HL-60 (cell line): ENCODE results near the gene GRK6.
A peak's percentile ranks its signal among the peaks of the same experiment; 100 is the strongest.

Experiments used
- DNase-seq, 2 experiments: peaks; one replicate each; pipeline ENCODE4 v3.0.0-alpha.2; 2010 to 2020; ENCODE audit warnings: low read depth in 1 of 2, low spot score in 1 of 2
- H3K27ac ChIP-seq: fragments of 250-450 bp; sonication (Bioruptor Pico); replicated peaks from 2 replicates; pipeline ENCODE4 v1.5.1; 2020; ENCODE audit warnings: mild to moderate bottlenecking, moderate library complexity
- H3K27me3 ChIP-seq: fragments of 250-450 bp; sonication (Bioruptor Pico); 2 replicates; pipeline ENCODE4 v1.5.1; 2021; ENCODE audit warnings: mild to moderate bottlenecking, moderate library complexity; ENCODE audit not compliant: insufficient read depth, poor library complexity, severe bottlenecking
- H3K4me3 ChIP-seq: replicated peaks from 2 replicates; pipeline ENCODE4 v1.5.1; 2011; ENCODE audit warnings: mild to moderate bottlenecking, control low read depth, low read length; ENCODE audit not compliant: insufficient read depth
- GABPA ChIP-seq: IDR thresholded peaks from 2 replicates; pipeline ENCODE4 v1.6.1; 2012; ENCODE audit warnings: low read depth
- POLR2AphosphoS5 ChIP-seq: IDR thresholded peaks from 2 replicates; pipeline ENCODE4 v1.6.1; 2012; ENCODE audit warnings: low read depth
- SPI1 ChIP-seq: IDR thresholded peaks from 2 replicates; pipeline ENCODE4 v1.6.1; 2012; ENCODE audit warnings: low read depth, mild to moderate bottlenecking, borderline replicate concordance
- TF ChIP-seq, protein P1 (sequence below): IDR thresholded peaks from one replicate; pipeline ENCODE4 v1.5.1; 2011; ENCODE audit warnings: low read length, control low read depth, inconsistent platforms; ENCODE audit not compliant: insufficient read depth
- TF ChIP-seq, protein P2 (sequence below): IDR thresholded peaks from 2 replicates; pipeline ENCODE4 v1.6.1; 2012; ENCODE audit warnings: low read depth; ENCODE audit not compliant: insufficient replicate concordance

GRK6 gene

DNA sequence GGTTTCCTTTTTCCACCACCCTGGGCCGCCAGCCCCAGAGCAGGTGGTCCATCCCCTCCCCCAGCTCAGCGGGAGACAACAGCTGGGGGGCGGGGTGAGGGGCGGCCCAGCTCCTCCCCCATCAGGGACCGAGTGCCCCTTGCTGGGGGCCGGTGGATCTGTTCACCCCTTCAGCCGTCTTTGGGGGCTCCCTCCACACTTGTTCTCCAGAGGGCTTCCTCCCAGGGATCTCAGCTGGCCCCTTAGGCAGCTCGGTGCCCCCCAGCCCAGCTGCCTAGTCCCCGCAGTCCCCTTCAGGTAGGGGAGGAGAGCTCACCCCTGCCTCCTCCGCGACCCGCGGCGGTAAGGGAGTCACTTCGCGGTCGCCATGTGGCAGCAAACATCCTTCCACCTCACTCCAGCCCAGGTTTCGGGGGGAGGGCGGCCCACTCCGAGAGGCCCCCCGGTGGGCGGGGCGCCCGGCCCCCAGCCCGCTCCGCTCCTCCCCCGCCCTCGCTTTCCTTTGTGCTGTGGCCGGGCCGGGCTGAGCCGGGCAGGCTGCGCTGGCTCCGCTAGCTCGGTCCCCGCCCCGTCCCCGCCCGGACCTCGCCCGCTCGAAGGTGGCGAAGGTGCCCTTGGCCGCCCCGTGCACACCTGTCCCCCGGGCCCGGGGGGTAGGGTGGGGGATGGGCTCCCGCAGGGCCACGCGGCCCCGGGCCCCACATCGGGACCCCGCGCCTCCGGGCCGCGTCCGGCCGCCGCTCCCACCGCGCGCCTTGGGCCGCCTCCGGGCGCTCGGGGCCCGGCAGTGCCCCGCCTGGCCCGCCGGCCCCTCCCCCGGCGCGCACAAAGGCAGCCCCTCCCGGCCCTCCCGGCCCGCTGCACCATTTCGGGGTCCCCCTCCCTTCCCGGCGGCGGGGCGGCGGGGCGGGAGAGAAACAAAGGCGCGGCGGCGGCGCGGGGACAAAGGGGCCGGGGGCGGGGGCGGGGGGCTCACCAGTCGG is 46.3 kb downstream of the GRK6 start:
- H3K27me3 ChIP-seq = no peaks in the 10 kb centered on the region
- TF ChIP-seq, protein P1, sequence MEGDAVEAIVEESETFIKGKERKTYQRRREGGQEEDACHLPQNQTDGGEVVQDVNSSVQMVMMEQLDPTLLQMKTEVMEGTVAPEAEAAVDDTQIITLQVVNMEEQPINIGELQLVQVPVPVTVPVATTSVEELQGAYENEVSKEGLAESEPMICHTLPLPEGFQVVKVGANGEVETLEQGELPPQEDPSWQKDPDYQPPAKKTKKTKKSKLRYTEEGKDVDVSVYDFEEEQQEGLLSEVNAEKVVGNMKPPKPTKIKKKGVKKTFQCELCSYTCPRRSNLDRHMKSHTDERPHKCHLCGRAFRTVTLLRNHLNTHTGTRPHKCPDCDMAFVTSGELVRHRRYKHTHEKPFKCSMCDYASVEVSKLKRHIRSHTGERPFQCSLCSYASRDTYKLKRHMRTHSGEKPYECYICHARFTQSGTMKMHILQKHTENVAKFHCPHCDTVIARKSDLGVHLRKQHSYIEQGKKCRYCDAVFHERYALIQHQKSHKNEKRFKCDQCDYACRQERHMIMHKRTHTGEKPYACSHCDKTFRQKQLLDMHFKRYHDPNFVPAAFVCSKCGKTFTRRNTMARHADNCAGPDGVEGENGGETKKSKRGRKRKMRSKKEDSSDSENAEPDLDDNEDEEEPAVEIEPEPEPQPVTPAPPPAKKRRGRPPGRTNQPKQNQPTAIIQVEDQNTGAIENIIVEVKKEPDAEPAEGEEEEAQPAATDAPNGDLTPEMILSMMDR = no peak
- TF ChIP-seq POLR2AphosphoS5 (no peak), SPI1 (no peak), GABPA (no peak)
- TF ChIP-seq, protein P2, sequence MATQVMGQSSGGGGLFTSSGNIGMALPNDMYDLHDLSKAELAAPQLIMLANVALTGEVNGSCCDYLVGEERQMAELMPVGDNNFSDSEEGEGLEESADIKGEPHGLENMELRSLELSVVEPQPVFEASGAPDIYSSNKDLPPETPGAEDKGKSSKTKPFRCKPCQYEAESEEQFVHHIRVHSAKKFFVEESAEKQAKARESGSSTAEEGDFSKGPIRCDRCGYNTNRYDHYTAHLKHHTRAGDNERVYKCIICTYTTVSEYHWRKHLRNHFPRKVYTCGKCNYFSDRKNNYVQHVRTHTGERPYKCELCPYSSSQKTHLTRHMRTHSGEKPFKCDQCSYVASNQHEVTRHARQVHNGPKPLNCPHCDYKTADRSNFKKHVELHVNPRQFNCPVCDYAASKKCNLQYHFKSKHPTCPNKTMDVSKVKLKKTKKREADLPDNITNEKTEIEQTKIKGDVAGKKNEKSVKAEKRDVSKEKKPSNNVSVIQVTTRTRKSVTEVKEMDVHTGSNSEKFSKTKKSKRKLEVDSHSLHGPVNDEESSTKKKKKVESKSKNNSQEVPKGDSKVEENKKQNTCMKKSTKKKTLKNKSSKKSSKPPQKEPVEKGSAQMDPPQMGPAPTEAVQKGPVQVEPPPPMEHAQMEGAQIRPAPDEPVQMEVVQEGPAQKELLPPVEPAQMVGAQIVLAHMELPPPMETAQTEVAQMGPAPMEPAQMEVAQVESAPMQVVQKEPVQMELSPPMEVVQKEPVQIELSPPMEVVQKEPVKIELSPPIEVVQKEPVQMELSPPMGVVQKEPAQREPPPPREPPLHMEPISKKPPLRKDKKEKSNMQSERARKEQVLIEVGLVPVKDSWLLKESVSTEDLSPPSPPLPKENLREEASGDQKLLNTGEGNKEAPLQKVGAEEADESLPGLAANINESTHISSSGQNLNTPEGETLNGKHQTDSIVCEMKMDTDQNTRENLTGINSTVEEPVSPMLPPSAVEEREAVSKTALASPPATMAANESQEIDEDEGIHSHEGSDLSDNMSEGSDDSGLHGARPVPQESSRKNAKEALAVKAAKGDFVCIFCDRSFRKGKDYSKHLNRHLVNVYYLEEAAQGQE = no peak
- DNase-seq = no peak
- peak overlapping the region; percentile 33 for H3K4me3 ChIP-seq
- H3K27ac ChIP-seq = no peak overlapping the region

DNA sequence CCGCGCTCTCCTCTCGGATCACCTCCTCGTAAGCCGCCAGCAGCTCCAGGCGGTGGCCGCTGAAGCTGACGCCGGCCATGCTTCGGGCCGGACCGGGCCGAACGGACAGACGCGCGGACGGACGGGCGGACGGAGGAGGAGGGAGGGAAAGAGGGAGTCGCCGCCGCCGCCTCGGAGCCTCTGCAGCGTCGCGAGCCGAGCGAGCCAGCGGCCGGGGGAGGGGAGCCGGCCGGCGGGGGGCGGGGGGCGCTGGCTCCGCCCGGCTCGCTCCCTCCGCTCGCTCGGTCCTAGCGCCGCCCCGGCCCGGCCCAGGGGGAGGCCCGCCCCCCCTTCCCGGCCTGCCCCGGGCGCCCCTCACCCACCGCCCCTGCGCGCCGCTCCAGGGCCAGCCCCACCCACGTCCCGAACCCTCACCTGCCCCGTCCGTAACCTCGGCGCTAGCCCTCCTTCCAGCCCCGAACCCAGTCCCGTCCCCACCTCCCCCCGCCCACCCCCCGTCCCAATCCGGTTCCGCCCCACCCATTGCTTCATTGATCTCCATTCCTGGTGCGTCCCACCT is 47.0 kb downstream of the GRK6 start, which contains the start of gene DBN1:
TSS of gene DBN1 (minus strand) at position 192 of the 559 bp plus-strand sequence. CDS start at position 79, 113 bp downstream.
- H3K27me3 ChIP-seq = no peaks in the 10 kb centered on the region
- no peak within 1 kb of the TSS for H3K27ac ChIP-seq
- H3K4me3 ChIP-seq = peak within 1 kb of the TSS; percentile 33
- no peak for DNase-seq
- TF ChIP-seq GABPA (no peak), SPI1 (no peak), POLR2AphosphoS5 (no peak)
- TF ChIP-seq, protein P2 = no peak
- TF ChIP-seq, protein P1 = no peak

DNA sequence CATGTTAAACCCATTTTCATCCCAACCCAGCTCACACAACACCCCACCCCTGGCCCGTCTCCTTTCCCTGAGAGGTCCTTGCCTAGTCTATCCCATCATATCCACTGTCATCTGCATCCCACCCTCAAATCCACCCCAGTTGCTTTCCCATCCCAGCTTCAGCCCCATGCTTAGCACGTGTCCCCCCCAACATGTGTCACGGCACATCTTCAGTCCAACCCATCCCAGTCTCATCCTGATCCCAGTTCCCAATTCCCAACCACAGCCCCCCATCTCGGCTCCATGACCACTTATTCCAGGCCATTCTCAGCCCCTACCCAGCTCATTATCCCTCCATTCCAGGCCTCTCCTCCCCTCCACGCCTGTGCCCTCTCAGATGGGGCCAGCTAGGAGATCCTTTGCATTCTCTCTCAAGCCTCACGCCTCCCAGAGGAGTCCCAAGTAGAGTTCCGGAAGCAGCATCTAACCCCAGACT is 47.6 kb downstream of the GRK6 start:
- no peak overlapping the region for H3K27ac ChIP-seq

More for the DNA sequence above, 47.6 kb downstream of the GRK6 start:
- no peak for TF ChIP-seq GABPA
- TF ChIP-seq POLR2AphosphoS5 = no peak
- TF ChIP-seq SPI1 = no peak
- TF ChIP-seq, protein P1 = no peak
- TF ChIP-seq, protein P2 = no peak
- Histone ChIP-seq H3K4me3 (no peak overlapping the region), H3K27me3 (no peaks in the 10 kb centered on the region)
- no peak for DNase-seq
